ENCODE results near the gene WFDC11.

The WFDC11 gene

GRCh38 chr20:45639687-45640086 is 30.4 kb downstream of the WFDC11 start:
- TF ChIP-seq, protein P1, sequence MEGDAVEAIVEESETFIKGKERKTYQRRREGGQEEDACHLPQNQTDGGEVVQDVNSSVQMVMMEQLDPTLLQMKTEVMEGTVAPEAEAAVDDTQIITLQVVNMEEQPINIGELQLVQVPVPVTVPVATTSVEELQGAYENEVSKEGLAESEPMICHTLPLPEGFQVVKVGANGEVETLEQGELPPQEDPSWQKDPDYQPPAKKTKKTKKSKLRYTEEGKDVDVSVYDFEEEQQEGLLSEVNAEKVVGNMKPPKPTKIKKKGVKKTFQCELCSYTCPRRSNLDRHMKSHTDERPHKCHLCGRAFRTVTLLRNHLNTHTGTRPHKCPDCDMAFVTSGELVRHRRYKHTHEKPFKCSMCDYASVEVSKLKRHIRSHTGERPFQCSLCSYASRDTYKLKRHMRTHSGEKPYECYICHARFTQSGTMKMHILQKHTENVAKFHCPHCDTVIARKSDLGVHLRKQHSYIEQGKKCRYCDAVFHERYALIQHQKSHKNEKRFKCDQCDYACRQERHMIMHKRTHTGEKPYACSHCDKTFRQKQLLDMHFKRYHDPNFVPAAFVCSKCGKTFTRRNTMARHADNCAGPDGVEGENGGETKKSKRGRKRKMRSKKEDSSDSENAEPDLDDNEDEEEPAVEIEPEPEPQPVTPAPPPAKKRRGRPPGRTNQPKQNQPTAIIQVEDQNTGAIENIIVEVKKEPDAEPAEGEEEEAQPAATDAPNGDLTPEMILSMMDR (IDR thresholded peaks at IDR 0.05; ENCODE audit: low read depth, low read length): no peak
- no peak for DNase-seq (ENCODE audit: low read depth in 2 of 2)
- H3K4me3 ChIP-seq (replicated peaks in 1 of 2; ENCODE audit: low read depth in 2 of 2, low read length in 2 of 2): no peak overlapping the region

DNA sequence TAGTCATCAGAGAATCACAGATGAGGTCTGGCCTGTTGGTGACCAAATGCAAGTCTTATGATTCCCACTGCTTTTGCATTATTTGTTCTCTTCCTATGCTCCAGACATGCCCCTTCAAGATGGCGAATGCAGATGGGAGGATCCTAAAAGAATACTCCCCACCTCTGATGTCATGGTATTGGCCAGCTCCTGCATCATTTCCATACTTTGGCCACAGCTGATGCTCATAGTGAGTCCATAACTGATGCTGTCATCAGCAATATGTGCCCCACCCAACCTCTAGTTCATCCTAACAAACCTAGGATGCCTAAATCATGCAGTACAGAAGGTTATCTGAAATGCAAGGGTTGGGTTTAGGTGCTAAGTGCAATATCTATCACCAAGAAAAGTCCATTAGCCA is 33.5 kb downstream of the WFDC11 start:
- DNase-seq (ENCODE audit: low read depth in 2 of 2): no peak
- TF ChIP-seq, protein P1 (IDR thresholded peaks at IDR 0.05; ENCODE audit: low read depth, low read length): no peak
- no peak overlapping the region for H3K4me3 ChIP-seq (replicated peaks in 1 of 2; ENCODE audit: low read depth in 2 of 2, low read length in 2 of 2)

DNA sequence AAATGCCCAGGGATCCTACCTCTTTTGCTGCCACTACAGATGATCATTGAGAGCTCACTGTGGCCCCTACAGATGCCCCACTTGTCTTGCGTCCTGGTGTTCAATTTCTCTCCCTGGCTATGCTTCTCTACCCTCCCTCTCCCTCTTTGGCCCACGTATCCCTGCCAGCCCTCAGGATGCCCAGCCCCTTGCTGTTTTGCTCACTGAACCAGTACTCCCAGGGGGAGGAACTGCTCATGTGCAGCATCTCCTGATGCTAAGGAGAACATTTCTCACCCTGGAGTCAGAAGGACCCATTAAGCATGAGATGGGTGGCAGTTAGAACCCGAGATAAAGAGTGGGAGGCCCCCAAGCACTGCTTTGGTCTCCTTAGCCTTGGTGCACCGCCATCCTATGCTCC is 38.9 kb downstream of the WFDC11 start, which contains the start of gene WFDC9:
Gene WFDC9 (minus strand): TSS at position 101 of the 400 bp plus-strand sequence. CDS start 21,103 bp downstream, outside the sequence.
- no peak for DNase-seq (ENCODE audit: low read depth in 2 of 2)
- H3K4me3 ChIP-seq (replicated peaks in 1 of 2; ENCODE audit: low read depth in 2 of 2, low read length in 2 of 2): no peak within 1 kb of the TSS
- TF ChIP-seq, protein P1 (IDR thresholded peaks at IDR 0.05; ENCODE audit: low read depth, low read length): no peak

- no peak overlapping the region for H3K4me3 ChIP-seq (replicated peaks in 1 of 2; ENCODE audit: low read depth in 2 of 2, low read length in 2 of 2)
- no peak for DNase-seq (ENCODE audit: low read depth in 2 of 2)
- TF ChIP-seq, protein P1 (IDR thresholded peaks at IDR 0.05; ENCODE audit: low read depth, low read length): no peak
These were observed 39.7 kb downstream of the WFDC11 start for GRCh38 chr20:45630371-45630770.

DNA sequence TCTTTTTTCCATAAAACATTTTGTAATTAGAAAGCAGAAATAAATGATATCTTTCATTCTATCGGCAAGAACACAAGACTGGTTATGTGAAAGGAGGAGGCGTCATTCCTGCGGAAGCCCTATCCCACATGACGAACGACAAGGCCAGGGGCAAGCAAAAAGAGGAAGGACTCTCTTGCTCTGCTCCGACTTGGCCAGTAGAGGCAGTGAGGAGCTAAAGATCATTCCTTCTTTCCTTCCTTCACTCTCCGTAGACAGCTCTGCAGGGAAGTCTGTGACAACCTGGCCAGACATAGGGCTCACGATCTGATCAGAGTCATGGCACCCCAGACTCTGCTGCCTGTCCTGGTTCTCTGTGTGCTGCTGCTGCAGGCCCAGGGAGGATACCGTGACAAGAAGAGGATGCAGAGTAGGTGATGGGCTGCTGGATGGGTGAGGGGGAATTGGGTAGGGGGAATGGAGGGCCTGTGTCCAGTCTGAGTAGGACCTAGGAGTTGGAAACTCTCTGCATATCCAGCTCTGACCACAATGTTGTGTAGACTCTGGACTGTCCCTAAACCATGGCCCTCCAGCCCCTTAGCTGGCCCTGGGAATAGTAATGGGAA is 40.4 kb downstream of the WFDC11 start, which contains the start of gene WFDC10A:
Gene WFDC10A (plus strand): TSS at position 244 of the 605 bp plus-strand sequence. CDS start 75 bp downstream, at position 319.
- no peak within 1 kb of the TSS for H3K4me3 ChIP-seq (replicated peaks in 1 of 2; ENCODE audit: low read depth in 2 of 2, low read length in 2 of 2)
- TF ChIP-seq, protein P1 (IDR thresholded peaks at IDR 0.05; ENCODE audit: low read depth, low read length): peak; percentile 82
- peak; percentile 54 to 64 for DNase-seq (ENCODE audit: low read depth in 2 of 2)

GRCh38 chr20:45626540-45626939 is 43.5 kb downstream of the WFDC11 start:
- TF ChIP-seq, protein P1 (IDR thresholded peaks at IDR 0.05; ENCODE audit: low read depth, low read length): no peak

GRCh38 chr20:45621593-45621992 is 48.4 kb downstream of the WFDC11 start:
- TF ChIP-seq, protein P1 (IDR thresholded peaks at IDR 0.05; ENCODE audit: low read depth, low read length): no peak
- no peak overlapping the region for H3K4me3 ChIP-seq (replicated peaks in 1 of 2; ENCODE audit: low read depth in 2 of 2, low read length in 2 of 2)
- DNase-seq (ENCODE audit: low read depth in 2 of 2): no peak

More at GRCh38 chr20:45626540-45626939, 43.5 kb downstream of the WFDC11 start:
- H3K4me3 ChIP-seq (replicated peaks in 1 of 2; ENCODE audit: low read depth in 2 of 2, low read length in 2 of 2): no peak overlapping the region
- no peak for DNase-seq (ENCODE audit: low read depth in 2 of 2)

All from cardiac fibroblast (primary cell).